ENCODE results near the gene API5. TPM values are rescaled to one million over a fixed set of nuclear protein-coding genes. Genes with fewer than 3 reads are reported as not detected.

API5 gene
- total and polyA plus RNA-seq, 10 of the 15 experiments (the other 5 are each of a cell fraction or from before 2014, with no cell fraction given) = 52.0 to 193 (median 106) TPM

DNA sequence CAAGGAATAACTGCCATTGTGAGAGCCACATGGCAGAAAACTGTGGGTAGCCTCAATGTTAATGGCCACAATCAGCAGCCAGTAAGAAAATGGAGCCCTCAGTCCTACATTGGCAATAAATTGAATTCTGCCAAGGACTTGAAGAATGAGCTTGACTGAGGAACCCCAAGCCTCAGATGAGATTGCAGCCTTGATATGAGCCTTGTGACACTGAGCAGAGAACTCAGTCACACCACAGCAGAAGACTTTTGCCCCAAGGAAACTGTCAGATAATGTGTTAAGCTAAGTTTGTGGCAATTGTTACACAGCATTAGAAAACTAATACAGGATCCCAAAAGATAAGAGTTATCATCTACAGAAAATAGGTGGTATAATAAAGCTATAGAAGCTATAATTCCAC, 44.5 kb downstream of the API5 start:
- H3K36me3 ChIP-seq (ENCODE audit: control insufficient read depth in 2 of 2, insufficient read depth in 2 of 2, low read length in 1 of 2) = no peaks in the 10 kb centered on the region
- ATAC-seq (no peak), DNase-seq (ENCODE audit: low read depth, low spot score) (no peak), FAIRE-seq (no peak)
- H3K27me3 ChIP-seq (replicated peaks in 1 of 2; ENCODE audit: control insufficient read depth in 2 of 2, insufficient read depth in 2 of 2, low read length in 1 of 2) = no peaks in the 10 kb centered on the region
- no peak overlapping the region for H3K4me2 ChIP-seq (ENCODE audit: control insufficient read depth, insufficient read depth)
- H3K27ac ChIP-seq (ENCODE audit: control insufficient read depth, insufficient read depth) = no peak overlapping the region
- ChIA-PET POLR2A (interaction anchor here (1.0 kb wide), 1 partner anchor 44 kb away, joined by 3 read pairs; no protein-coding TSS in a partner anchor), RAD21 (ENCODE audit: unreplicated experiment) (no interaction called here), CTCF (interaction anchor here (1.0 to 4.3 kb wide), 2 partner anchors 33 to 44 kb away, joined by 3 to 26 read pairs; partner anchors contain the start of gene API5), SMC1A (ENCODE audit: uncharacterized antibody, unreplicated experiment) (interaction anchor here (0.8 to 1.7 kb wide), 2 partner anchors 16 to 19 kb away, joined by 3 to 4 read pairs; no protein-coding TSS in a partner anchor)
- no peak for TF ChIP-seq SIX5 (IDR thresholded peaks at IDR 0.05; ENCODE audit: low read depth, low read length, severe bottlenecking)
- TF ChIP-seq ZNF24 (IDR thresholded peaks at IDR 0.05) = no peak
- TF ChIP-seq FOXM1 (IDR thresholded peaks at IDR 0.05; ENCODE audit: low read depth, low read length) = no peak
- TF ChIP-seq MYC (IDR thresholded peaks at IDR 0.05; ENCODE audit: insufficient read depth, insufficient read length, insufficient replicate concordance, low read length, severe bottlenecking) = no peak
- TF ChIP-seq, protein P1, sequence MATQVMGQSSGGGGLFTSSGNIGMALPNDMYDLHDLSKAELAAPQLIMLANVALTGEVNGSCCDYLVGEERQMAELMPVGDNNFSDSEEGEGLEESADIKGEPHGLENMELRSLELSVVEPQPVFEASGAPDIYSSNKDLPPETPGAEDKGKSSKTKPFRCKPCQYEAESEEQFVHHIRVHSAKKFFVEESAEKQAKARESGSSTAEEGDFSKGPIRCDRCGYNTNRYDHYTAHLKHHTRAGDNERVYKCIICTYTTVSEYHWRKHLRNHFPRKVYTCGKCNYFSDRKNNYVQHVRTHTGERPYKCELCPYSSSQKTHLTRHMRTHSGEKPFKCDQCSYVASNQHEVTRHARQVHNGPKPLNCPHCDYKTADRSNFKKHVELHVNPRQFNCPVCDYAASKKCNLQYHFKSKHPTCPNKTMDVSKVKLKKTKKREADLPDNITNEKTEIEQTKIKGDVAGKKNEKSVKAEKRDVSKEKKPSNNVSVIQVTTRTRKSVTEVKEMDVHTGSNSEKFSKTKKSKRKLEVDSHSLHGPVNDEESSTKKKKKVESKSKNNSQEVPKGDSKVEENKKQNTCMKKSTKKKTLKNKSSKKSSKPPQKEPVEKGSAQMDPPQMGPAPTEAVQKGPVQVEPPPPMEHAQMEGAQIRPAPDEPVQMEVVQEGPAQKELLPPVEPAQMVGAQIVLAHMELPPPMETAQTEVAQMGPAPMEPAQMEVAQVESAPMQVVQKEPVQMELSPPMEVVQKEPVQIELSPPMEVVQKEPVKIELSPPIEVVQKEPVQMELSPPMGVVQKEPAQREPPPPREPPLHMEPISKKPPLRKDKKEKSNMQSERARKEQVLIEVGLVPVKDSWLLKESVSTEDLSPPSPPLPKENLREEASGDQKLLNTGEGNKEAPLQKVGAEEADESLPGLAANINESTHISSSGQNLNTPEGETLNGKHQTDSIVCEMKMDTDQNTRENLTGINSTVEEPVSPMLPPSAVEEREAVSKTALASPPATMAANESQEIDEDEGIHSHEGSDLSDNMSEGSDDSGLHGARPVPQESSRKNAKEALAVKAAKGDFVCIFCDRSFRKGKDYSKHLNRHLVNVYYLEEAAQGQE (IDR thresholded peaks at IDR 0.05; ENCODE audit: low read depth, low read length) = no peak
- TF ChIP-seq RB1 (IDR thresholded peaks at IDR 0.05; ENCODE audit: borderline replicate concordance) = no peak
- TF ChIP-seq HDGF (IDR thresholded peaks at IDR 0.05) = no peak
- no peak for TF ChIP-seq NFYA (IDR thresholded peaks at IDR 0.05; ENCODE audit: borderline replicate concordance, low read depth, low read length)
- no peak for TF ChIP-seq RAD21 (IDR thresholded peaks at IDR 0.05; ENCODE audit: insufficient read depth, low read depth, low read length)
- TF ChIP-seq BCL3 (IDR thresholded peaks at IDR 0.05; ENCODE audit: borderline replicate concordance, insufficient read depth, low read depth, low read length, poor library complexity, severe bottlenecking) = no peak
- no peak for TF ChIP-seq BCL11A (IDR thresholded peaks at IDR 0.05; ENCODE audit: low read depth, low read length)
- no peak for TF ChIP-seq NFIC (IDR thresholded peaks at IDR 0.05; ENCODE audit: low read depth, low read length)
- no peak for TF ChIP-seq STAT1 (conservative IDR thresholded peaks at IDR 0.05)
- no peak for TF ChIP-seq BACH1 (IDR thresholded peaks at IDR 0.05; ENCODE audit: borderline replicate concordance)
- H3K9me3 ChIP-seq (replicated peaks; ENCODE audit: control insufficient read depth, insufficient read depth, low read length) = no peaks in the 10 kb centered on the region
- peaks cover 26% of the 10 kb centered on the region for H3K79me2 ChIP-seq (ENCODE audit: control insufficient read depth, insufficient read depth, low read length)
- H3K4me3 ChIP-seq = no peak overlapping the region
- H3K9ac ChIP-seq (ENCODE audit: control insufficient read depth, insufficient read depth, low read length) = no peak overlapping the region
- no peak overlapping the region for H2AFZ ChIP-seq (ENCODE audit: control insufficient read depth, low read depth, low read length)
- peaks cover 6% of the 10 kb centered on the region; the same call in 1 of the 2 replicates for H3K4me1 ChIP-seq (ENCODE audit: control insufficient read depth, insufficient read depth, low read length)
- intact Hi-C loops (cut with micrococcal nuclease; ENCODE audit: unreplicated experiment) (no loop called here), in situ Hi-C loops (cut with MboI) (loop anchor here (25.0 kb wide), 1 partner anchor 1231 kb away; no protein-coding TSS in a partner anchor)
- BruUV-seq (replicated peaks) = no TSS peak
- H4K20me1 ChIP-seq (ENCODE audit: control insufficient read depth, insufficient read depth) = no peaks in the 10 kb centered on the region
